ENCODE data around the gene MICAL3.
A peak's percentile ranks its signal among the peaks of the same experiment; 100 is the strongest.

The MICAL3 gene

GRCh38 chr22:17781319-17782031, 242.9 kb downstream of the MICAL3 start:
- H3K4me3 ChIP-seq (ENCODE audit: low read depth, low read length): no peak overlapping the region
- no peaks in the 10 kb centered on the region for H3K4me1 ChIP-seq (ENCODE audit: control insufficient read depth, insufficient read depth, low read length)
- no peaks in the 10 kb centered on the region for H3K9me3 ChIP-seq (ENCODE audit: control insufficient read depth, insufficient read depth, low read length)
- no peak overlapping the region for H3K9ac ChIP-seq (ENCODE audit: low read depth, low read length)
- no peaks in the 10 kb centered on the region for H3K27me3 ChIP-seq (ENCODE audit: control insufficient read depth, insufficient read depth, low read length)
- no peaks in the 10 kb centered on the region for H3K36me3 ChIP-seq (ENCODE audit: control insufficient read depth, insufficient read depth, low read length)

GRCh38 chr22:17780741-17781318, 243.5 kb downstream of the MICAL3 start:
- Histone ChIP-seq H3K9ac (ENCODE audit: low read depth, low read length) (no peak overlapping the region), H3K9me3 (ENCODE audit: control insufficient read depth, insufficient read depth, low read length) (no peaks in the 10 kb centered on the region), H3K27me3 (ENCODE audit: control insufficient read depth, insufficient read depth, low read length) (no peaks in the 10 kb centered on the region), H3K4me1 (ENCODE audit: control insufficient read depth, insufficient read depth, low read length) (no peaks in the 10 kb centered on the region), H3K4me3 (ENCODE audit: low read depth, low read length) (no peak overlapping the region), H3K36me3 (ENCODE audit: control insufficient read depth, insufficient read depth, low read length) (no peaks in the 10 kb centered on the region)

GRCh38 chr22:17780116-17780740, 244.1 kb downstream of the MICAL3 start:
- Histone ChIP-seq H3K4me3 (ENCODE audit: low read depth, low read length) (no peak overlapping the region), H3K4me1 (ENCODE audit: control insufficient read depth, insufficient read depth, low read length) (no peaks in the 10 kb centered on the region), H3K9ac (ENCODE audit: low read depth, low read length) (no peak overlapping the region), H3K27me3 (ENCODE audit: control insufficient read depth, insufficient read depth, low read length) (no peaks in the 10 kb centered on the region), H3K36me3 (ENCODE audit: control insufficient read depth, insufficient read depth, low read length) (no peaks in the 10 kb centered on the region), H3K9me3 (ENCODE audit: control insufficient read depth, insufficient read depth, low read length) (no peaks in the 10 kb centered on the region)

- Histone ChIP-seq H3K9ac (ENCODE audit: low read depth, low read length) (no peak overlapping the region), H3K4me3 (ENCODE audit: low read depth, low read length) (no peak overlapping the region), H3K4me1 (ENCODE audit: control insufficient read depth, insufficient read depth, low read length) (no peaks in the 10 kb centered on the region)
Observed at GRCh38 chr22:17779286-17780115, 244.9 kb downstream of the MICAL3 start.

GRCh38 chr22:17778412-17778976, 245.9 kb downstream of the MICAL3 start:
- H3K4me3 ChIP-seq (ENCODE audit: low read depth, low read length): no peak overlapping the region
- no peaks in the 10 kb centered on the region for H3K36me3 ChIP-seq (ENCODE audit: control insufficient read depth, insufficient read depth, low read length)
- H3K9ac ChIP-seq (ENCODE audit: low read depth, low read length): no peak overlapping the region
- no peaks in the 10 kb centered on the region for H3K9me3 ChIP-seq (ENCODE audit: control insufficient read depth, insufficient read depth, low read length)
- H3K27me3 ChIP-seq (ENCODE audit: control insufficient read depth, insufficient read depth, low read length): no peaks in the 10 kb centered on the region
- no peaks in the 10 kb centered on the region for H3K4me1 ChIP-seq (ENCODE audit: control insufficient read depth, insufficient read depth, low read length)

More at GRCh38 chr22:17779286-17780115, 244.9 kb downstream of the MICAL3 start:
- Histone ChIP-seq H3K36me3 (ENCODE audit: control insufficient read depth, insufficient read depth, low read length) (no peaks in the 10 kb centered on the region), H3K9me3 (ENCODE audit: control insufficient read depth, insufficient read depth, low read length) (no peaks in the 10 kb centered on the region), H3K27me3 (ENCODE audit: control insufficient read depth, insufficient read depth, low read length) (no peaks in the 10 kb centered on the region)

GRCh38 chr22:17777717-17778044, 246.7 kb downstream of the MICAL3 start:
- Histone ChIP-seq H3K4me1 (ENCODE audit: control insufficient read depth, insufficient read depth, low read length) (no peaks in the 10 kb centered on the region), H3K9ac (ENCODE audit: low read depth, low read length) (no peak overlapping the region), H3K9me3 (ENCODE audit: control insufficient read depth, insufficient read depth, low read length) (no peaks in the 10 kb centered on the region), H3K27me3 (ENCODE audit: control insufficient read depth, insufficient read depth, low read length) (no peaks in the 10 kb centered on the region), H3K4me3 (ENCODE audit: low read depth, low read length) (no peak overlapping the region), H3K36me3 (ENCODE audit: control insufficient read depth, insufficient read depth, low read length) (no peaks in the 10 kb centered on the region)

- H3K4me1 ChIP-seq (ENCODE audit: control insufficient read depth, insufficient read depth, low read length): no peaks in the 10 kb centered on the region
- no peak overlapping the region for H3K4me3 ChIP-seq (ENCODE audit: low read depth, low read length)
- H3K36me3 ChIP-seq (ENCODE audit: control insufficient read depth, insufficient read depth, low read length): no peaks in the 10 kb centered on the region
- H3K9ac ChIP-seq (ENCODE audit: low read depth, low read length): no peak overlapping the region
- no peaks in the 10 kb centered on the region for H3K27me3 ChIP-seq (ENCODE audit: control insufficient read depth, insufficient read depth, low read length)
- H3K9me3 ChIP-seq (ENCODE audit: control insufficient read depth, insufficient read depth, low read length): no peaks in the 10 kb centered on the region
Observed at GRCh38 chr22:17777005-17777716, 247.2 kb downstream of the MICAL3 start.

- no peaks in the 10 kb centered on the region for H3K4me1 ChIP-seq (ENCODE audit: control insufficient read depth, insufficient read depth, low read length)
- no peak overlapping the region for H3K4me3 ChIP-seq (ENCODE audit: low read depth, low read length)
- H3K27me3 ChIP-seq (ENCODE audit: control insufficient read depth, insufficient read depth, low read length): no peaks in the 10 kb centered on the region
- no peaks in the 10 kb centered on the region for H3K9me3 ChIP-seq (ENCODE audit: control insufficient read depth, insufficient read depth, low read length)
- no peak overlapping the region for H3K9ac ChIP-seq (ENCODE audit: low read depth, low read length)
- no peaks in the 10 kb centered on the region for H3K36me3 ChIP-seq (ENCODE audit: control insufficient read depth, insufficient read depth, low read length)
Observed at GRCh38 chr22:17775781-17776465, 248.4 kb downstream of the MICAL3 start.

GRCh38 chr22:17774926-17775685, 249.3 kb downstream of the MICAL3 start:
- Histone ChIP-seq H3K9ac (ENCODE audit: low read depth, low read length) (no peak overlapping the region), H3K4me1 (ENCODE audit: control insufficient read depth, insufficient read depth, low read length) (no peaks in the 10 kb centered on the region), H3K9me3 (ENCODE audit: control insufficient read depth, insufficient read depth, low read length) (no peaks in the 10 kb centered on the region), H3K36me3 (ENCODE audit: control insufficient read depth, insufficient read depth, low read length) (no peaks in the 10 kb centered on the region), H3K4me3 (ENCODE audit: low read depth, low read length) (no peak overlapping the region), H3K27me3 (ENCODE audit: control insufficient read depth, insufficient read depth, low read length) (no peaks in the 10 kb centered on the region)

- Histone ChIP-seq H3K9ac (ENCODE audit: low read depth, low read length) (peak within 1 kb of the TSS; percentile 65), H3K4me3 (ENCODE audit: low read depth, low read length) (peak within 1 kb of the TSS; percentile 60), H3K36me3 (ENCODE audit: control insufficient read depth, insufficient read depth, low read length) (no peaks in the 10 kb centered on the region), H3K4me1 (ENCODE audit: control insufficient read depth, insufficient read depth, low read length) (no peaks in the 10 kb centered on the region), H3K27me3 (ENCODE audit: control insufficient read depth, insufficient read depth, low read length) (no peaks in the 10 kb centered on the region), H3K9me3 (ENCODE audit: control insufficient read depth, insufficient read depth, low read length) (no peaks in the 10 kb centered on the region)
Observed at GRCh38 chr22:17774206-17774925, 250.0 kb downstream of the MICAL3 start, which contains the start of gene BID. BID (minus strand) TSS chr22:17774469; CDS start chr22:17750116, 24,353 bp downstream.

Data from iPS-15b (cell line).